GM12878 (cell line): Measurements from ENCODE around the gene AFAP1L2. TPM values are rescaled to one million over a fixed set of nuclear protein-coding genes. Genes with fewer than 3 reads are reported as not detected.

Experiments
- ATAC-seq: fragments of 200-7000 bp; cut with Tn5 transposase; 3 replicates; pipeline ENCODE4 v1.9.1; 2020; ENCODE audit warnings: mild to moderate bottlenecking, moderate library complexity
- BruUV-seq: library from RNA; stranded (reverse); fragments of 400-500 nt; replicated peaks from 2 replicates; lab custom pipeline; 2021; lab: Mats Ljungman, UMichigan
- CTCF ChIA-PET: fragments of 300-600 bp; sonication (Branson Sonifier 250); formaldehyde crosslinking; extraction: SDS; loops from one replicate; lab custom pipeline; 2021; ENCODE audit warnings: inconsistent platforms; lab: Yijun Ruan, JAX
- POLR2A ChIA-PET: fragments of 350-600 bp; formaldehyde crosslinking; extraction: SDS; loops from one replicate; lab custom pipeline; 2021; ENCODE audit warnings: inconsistent platforms; lab: Charles Lee
- RAD21 ChIA-PET: fragments of 300-600 bp; sonication (Branson Sonifier 250); formaldehyde crosslinking; loops from one replicate; lab custom pipeline; 2023; ENCODE audit warnings: antibody characterized with exemption; ENCODE audit not compliant: unreplicated experiment; lab: Charles Lee
- SMC1A ChIA-PET: fragments of 300-600 bp; sonication (Branson Sonifier 250); formaldehyde crosslinking; loops from one replicate; lab custom pipeline; 2023; ENCODE audit not compliant: unreplicated experiment, uncharacterized antibody; lab: Charles Lee
- DNase-seq: peaks from one replicate; pipeline ENCODE4 v3.0.0-alpha.2; 2011; ENCODE audit warnings: low read depth, low spot score
- FAIRE-seq: peaks from 3 replicates; lab custom pipeline; 2011; peaks lifted over from hg19 to GRCh38; lab: Jason Lieb, UNC
- H2AFZ ChIP-seq: 2 replicates; pipeline ENCODE4 v1.6.0; 2011; ENCODE audit warnings: low read depth, low read length, control low read depth; ENCODE audit not compliant: control insufficient read depth
- H3K27ac ChIP-seq: 2 replicates; pipeline ENCODE4 v1.5.1; 2011; ENCODE audit warnings: control low read depth; ENCODE audit not compliant: control insufficient read depth, insufficient read depth
- H3K27me3 ChIP-seq, 2 experiments: replicated peaks in 1 of 2; 2 replicates each; pipeline versions ENCODE4 v1.6.0 to v1.6.1; 2011; ENCODE audit warnings: low read length in 1 of 2; ENCODE audit not compliant: control insufficient read depth in 2 of 2, insufficient read depth in 2 of 2
- H3K36me3 ChIP-seq, 2 experiments: 2 replicates each; pipeline ENCODE4 v1.5.1; 2011; ENCODE audit warnings: low read length in 1 of 2; ENCODE audit not compliant: control insufficient read depth in 2 of 2, insufficient read depth in 2 of 2
- H3K4me1 ChIP-seq: 2 replicates; pipeline ENCODE4 v1.6.1; 2011; ENCODE audit warnings: mild to moderate bottlenecking, low read length, moderate library complexity, mixed read lengths; ENCODE audit not compliant: control insufficient read depth, insufficient read depth
- H3K4me2 ChIP-seq: 2 replicates; pipeline ENCODE4 v1.6.0; 2011; ENCODE audit warnings: control low read depth; ENCODE audit not compliant: control insufficient read depth, insufficient read depth
- H3K4me3 ChIP-seq: fragments of 200-600 bp; sonication (generic); 2 replicates; pipeline ENCODE4 v1.5.1; 2016
- H3K79me2 ChIP-seq: 2 replicates; pipeline ENCODE4 v1.6.0; 2011; ENCODE audit warnings: low read length; ENCODE audit not compliant: control insufficient read depth, insufficient read depth
- H3K9ac ChIP-seq: 2 replicates; pipeline ENCODE4 v1.8.0; 2011; ENCODE audit warnings: low read length, control low read depth, mixed read lengths; ENCODE audit not compliant: control insufficient read depth, insufficient read depth
- H3K9me3 ChIP-seq: replicated peaks from 3 replicates; pipeline ENCODE4 v1.5.1; 2011; ENCODE audit warnings: mild to moderate bottlenecking, low read length; ENCODE audit not compliant: control insufficient read depth, insufficient read depth
- H4K20me1 ChIP-seq: 2 replicates; pipeline ENCODE4 v1.6.0; 2011; ENCODE audit not compliant: control insufficient read depth, insufficient read depth
- ATF7 ChIP-seq: fragments of 450-650 bp; IDR thresholded peaks from 2 replicates; pipeline ENCODE4 v1.6.1; 2016; ENCODE audit warnings: low read depth, mild to moderate bottlenecking
- CHD2 ChIP-seq: IDR thresholded peaks from 2 replicates; pipeline ENCODE4 v1.6.1; 2011; ENCODE audit warnings: low read depth, low read length, improper control_type of control experiment, borderline replicate concordance
- DPF2 ChIP-seq: fragments of 450-650 bp; IDR thresholded peaks from 2 replicates; pipeline ENCODE4 v1.6.1; 2017; ENCODE audit warnings: mild to moderate bottlenecking
- EED ChIP-seq: sonication (generic); IDR thresholded peaks from 2 replicates; pipeline ENCODE4 v1.6.1; 2016; ENCODE audit warnings: antibody characterized with exemption, low read depth
- MEF2A ChIP-seq: IDR thresholded peaks from 2 replicates; pipeline ENCODE4 v1.6.1; 2011; ENCODE audit warnings: low read depth, mild to moderate bottlenecking, low read length, moderate library complexity; ENCODE audit not compliant: insufficient read depth
- MXI1 ChIP-seq: fragments of 150-350 bp; IDR thresholded peaks from 2 replicates; pipeline ENCODE4 v1.6.1; 2011; ENCODE audit warnings: low read depth, mild to moderate bottlenecking, inconsistent platforms, low read length, improper control_type of control experiment
- RCOR1 ChIP-seq: conservative IDR thresholded peaks from 2 replicates; pipeline ENCODE4 v1.6.1; 2012; ENCODE audit warnings: low read depth, low read length, improper control_type of control experiment
- SUPT20H ChIP-seq: IDR thresholded peaks from 2 replicates; pipeline ENCODE4 v1.6.1; 2011; ENCODE audit warnings: low read depth, mild to moderate bottlenecking, low read length, moderate library complexity, borderline replicate concordance; ENCODE audit not compliant: control insufficient read depth
- WGBS: methylation state at CpG from one replicate; pipeline ENCODE4 v1.1.6; 2016; ENCODE audit warnings: low lambda C conversion rate; ENCODE audit not compliant: insufficient replicate concordance, insufficient coverage; ENCODE audit errors: missing lambda C conversion rate; 5-methylcytosine and 5-hydroxymethylcytosine counted together
- in situ Hi-C: fragments of 300-500 bp; cut with MboI; formaldehyde crosslinking; loops from 9 replicates; pipeline ENCODE4 v1.14.3; 2018; ENCODE audit warnings: mixed read lengths
- intact Hi-C: fragments of 100-400 bp; cut with micrococcal nuclease; formaldehyde crosslinking; loops from one replicate; pipeline ENCODE4 v1.14.2; 2022; ENCODE audit not compliant: unreplicated experiment
- polyA plus RNA-seq, 11 experiments: library from polyadenylated mRNA; depleted of rRNA in 4 of 11; unstranded in 6 of 11; stranded (reverse) in 5 of 11; fragments of >200 nt; fragmentation: Nextera tagmentation in 4 of 11; fragmentation: Illumina TruSeq in 1 of 11; extraction: Ambion mirVana in 4 of 11; extraction: Trizol in 1 of 11; gene quantifications; 1 replicate in 1 of 11; 2 replicates in 10 of 11; pipeline versions ENCODE4 v1.2.1 to v1.2.3, GENCODE V29; 2011 to 2016; ENCODE audit warnings: inconsistent platforms in 2 of 11, missing spikeins in 2 of 11, low read depth in 1 of 11
- total RNA-seq, 4 experiments: library from RNA; depleted of rRNA in 3 of 4; stranded (reverse); fragments of >200 nt in 3 of 4; fragmentation: Illumina TruSeq in 1 of 4; extraction: Trizol in 1 of 4; gene quantifications; 2 replicates each; pipeline versions ENCODE4 v1.2.1 to v1.2.3, GENCODE V29; 2013 to 2021
- TF ChIP-seq, protein P1 (sequence below): IDR thresholded peaks from 2 replicates; pipeline ENCODE4 v1.6.1; 2012; ENCODE audit warnings: low read depth, low read length, improper control_type of control experiment
- TF ChIP-seq, protein P2 (sequence below): IDR thresholded peaks from 2 replicates; pipeline ENCODE4 v1.6.1; 2012; ENCODE audit warnings: low read length, inconsistent platforms
- TF ChIP-seq, protein P3 (sequence below): fragments of 450-650 bp; conservative IDR thresholded peaks from 2 replicates; pipeline ENCODE4 v1.6.1; 2017; ENCODE audit warnings: mild to moderate bottlenecking, moderate library complexity

The AFAP1L2 gene
- total and polyA plus RNA-seq, 10 of the 15 experiments (the other 5 are each of a cell fraction or from before 2014, with no cell fraction given) = 0.03 to 4.0 (median 0.34) TPM

DNA sequence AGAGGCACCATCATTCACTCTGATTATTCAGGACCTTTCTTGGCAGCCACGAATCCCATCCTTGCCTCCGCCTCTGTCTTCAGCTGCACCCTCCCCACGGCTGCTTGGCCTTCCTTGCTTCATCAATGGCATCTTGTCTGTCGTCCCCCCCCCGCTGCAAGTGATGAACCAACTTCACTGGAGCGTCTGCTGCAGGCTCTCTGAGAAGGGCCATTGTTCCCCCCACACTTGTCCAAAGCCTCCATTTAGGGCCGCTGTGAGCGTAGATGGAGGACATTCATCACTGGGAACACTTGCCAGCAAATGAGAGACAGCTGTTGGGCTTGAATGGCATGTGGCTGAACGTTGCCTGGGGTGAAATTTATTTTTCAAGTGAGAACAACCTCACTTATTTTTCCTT lies 20.1 kb downstream of the AFAP1L2 start:
- Histone ChIP-seq H3K4me1 (peaks cover 17% of the 10 kb centered on the region), H3K9me3 (peaks cover 8% of the 10 kb centered on the region; the same call in 2 of the 3 replicates), H4K20me1 (no peaks in the 10 kb centered on the region), H3K36me3 (no peaks in the 10 kb centered on the region), H3K9ac (no peak overlapping the region), H3K27ac (no peak overlapping the region), H3K4me2 (no peak overlapping the region), H3K4me3 (no peak overlapping the region), H2AFZ (no peak overlapping the region), H3K27me3 (no peaks in the 10 kb centered on the region), H3K79me2 (no peaks in the 10 kb centered on the region)
- FAIRE-seq (no peak), DNase-seq (no peak), ATAC-seq (no peak)
- ChIA-PET CTCF (no interaction called here), RAD21 (interaction anchor here (1.6 kb wide), 1 partner anchor 80 kb away, joined by 5 read pairs; no protein-coding TSS in a partner anchor), SMC1A (interaction anchor here (1.0 to 1.4 kb wide), 3 partner anchors 18 to 80 kb away, joined by 3 read pairs; no protein-coding TSS in a partner anchor), POLR2A (no interaction called here)
- intact Hi-C loops = no loop called here
- in situ Hi-C loops = no loop called here
- TF ChIP-seq CHD2 (no peak), RCOR1 (no peak)
- WGBS = 47% methylated on average over 9 of the region's 9 CpGs
- no TSS peak for BruUV-seq

DNA sequence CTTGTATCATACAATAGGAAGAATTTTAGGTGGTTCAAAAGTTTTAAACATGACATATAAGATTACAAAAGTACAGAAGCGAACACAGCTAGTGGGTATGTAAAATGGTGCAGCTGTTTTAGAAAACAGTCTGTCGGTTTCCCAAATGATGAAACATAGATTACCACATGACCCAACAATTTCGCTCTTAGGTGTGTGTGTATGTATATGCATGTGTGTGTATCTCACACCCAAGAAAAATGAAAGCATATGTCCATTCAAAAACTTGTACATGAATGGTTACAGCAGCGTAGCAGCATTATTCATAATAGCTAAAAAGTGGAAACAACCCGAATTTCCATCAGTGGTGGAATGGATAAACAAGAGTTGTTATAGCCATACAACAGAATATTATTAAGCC lies 23.5 kb downstream of the AFAP1L2 start:
- BruUV-seq = no TSS peak
- in situ Hi-C loops = no loop called here

More for the DNA sequence above, 23.5 kb downstream of the AFAP1L2 start:
- H3K27ac ChIP-seq = no peak overlapping the region
- TF ChIP-seq, protein P1, sequence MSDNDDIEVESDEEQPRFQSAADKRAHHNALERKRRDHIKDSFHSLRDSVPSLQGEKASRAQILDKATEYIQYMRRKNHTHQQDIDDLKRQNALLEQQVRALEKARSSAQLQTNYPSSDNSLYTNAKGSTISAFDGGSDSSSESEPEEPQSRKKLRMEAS = no peak
- TF ChIP-seq SUPT20H = no peak
- TF ChIP-seq EED = no peak
- TF ChIP-seq MXI1 = no peak
- TF ChIP-seq, protein P2, sequence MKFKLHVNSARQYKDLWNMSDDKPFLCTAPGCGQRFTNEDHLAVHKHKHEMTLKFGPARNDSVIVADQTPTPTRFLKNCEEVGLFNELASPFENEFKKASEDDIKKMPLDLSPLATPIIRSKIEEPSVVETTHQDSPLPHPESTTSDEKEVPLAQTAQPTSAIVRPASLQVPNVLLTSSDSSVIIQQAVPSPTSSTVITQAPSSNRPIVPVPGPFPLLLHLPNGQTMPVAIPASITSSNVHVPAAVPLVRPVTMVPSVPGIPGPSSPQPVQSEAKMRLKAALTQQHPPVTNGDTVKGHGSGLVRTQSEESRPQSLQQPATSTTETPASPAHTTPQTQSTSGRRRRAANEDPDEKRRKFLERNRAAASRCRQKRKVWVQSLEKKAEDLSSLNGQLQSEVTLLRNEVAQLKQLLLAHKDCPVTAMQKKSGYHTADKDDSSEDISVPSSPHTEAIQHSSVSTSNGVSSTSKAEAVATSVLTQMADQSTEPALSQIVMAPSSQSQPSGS = no peak
- no peak for TF ChIP-seq DPF2
- TF ChIP-seq, protein P3, sequence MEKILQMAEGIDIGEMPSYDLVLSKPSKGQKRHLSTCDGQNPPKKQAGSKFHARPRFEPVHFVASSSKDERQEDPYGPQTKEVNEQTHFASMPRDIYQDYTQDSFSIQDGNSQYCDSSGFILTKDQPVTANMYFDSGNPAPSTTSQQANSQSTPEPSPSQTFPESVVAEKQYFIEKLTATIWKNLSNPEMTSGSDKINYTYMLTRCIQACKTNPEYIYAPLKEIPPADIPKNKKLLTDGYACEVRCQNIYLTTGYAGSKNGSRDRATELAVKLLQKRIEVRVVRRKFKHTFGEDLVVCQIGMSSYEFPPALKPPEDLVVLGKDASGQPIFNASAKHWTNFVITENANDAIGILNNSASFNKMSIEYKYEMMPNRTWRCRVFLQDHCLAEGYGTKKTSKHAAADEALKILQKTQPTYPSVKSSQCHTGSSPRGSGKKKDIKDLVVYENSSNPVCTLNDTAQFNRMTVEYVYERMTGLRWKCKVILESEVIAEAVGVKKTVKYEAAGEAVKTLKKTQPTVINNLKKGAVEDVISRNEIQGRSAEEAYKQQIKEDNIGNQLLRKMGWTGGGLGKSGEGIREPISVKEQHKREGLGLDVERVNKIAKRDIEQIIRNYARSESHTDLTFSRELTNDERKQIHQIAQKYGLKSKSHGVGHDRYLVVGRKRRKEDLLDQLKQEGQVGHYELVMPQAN = no peak
- TF ChIP-seq ATF7 = no peak
- TF ChIP-seq MEF2A = no peak
- POLR2A ChIA-PET = no interaction called here
- no peak overlapping the region for H2AFZ ChIP-seq
- H3K4me2 ChIP-seq = no peak overlapping the region
- H3K79me2 ChIP-seq = no peaks in the 10 kb centered on the region
- CTCF ChIA-PET = no interaction called here
- 30% methylated on average over 5 of the region's 5 CpGs for WGBS
- SMC1A ChIA-PET = no interaction called here
- H3K4me1 ChIP-seq = no peaks in the 10 kb centered on the region
- no peak for DNase-seq
- no peaks in the 10 kb centered on the region for H3K27me3 ChIP-seq
- no peak overlapping the region for H3K4me3 ChIP-seq
- FAIRE-seq = no peak
- H3K9me3 ChIP-seq = no peaks in the 10 kb centered on the region
- no peaks in the 10 kb centered on the region for H4K20me1 ChIP-seq
- intact Hi-C loops = no loop called here
- no peaks in the 10 kb centered on the region for H3K36me3 ChIP-seq
- RAD21 ChIA-PET = no interaction called here
- ATAC-seq = no peak
- no peak overlapping the region for H3K9ac ChIP-seq
